Stimulated activated naive CD8-positive, alpha-beta T cell treated with anti-CD3 and anti-CD28 coated beads, Interleukin-15, Interleukin-2, amounts not matched to agents 100 ng/mL and 50 ng/mL, for 24 hours (primary cell): ENCODE data around the gene PLOD2.

Experiments
- H3K27ac Mint-ChIP-seq: one replicate; pipeline ENCODE4 v1.8.0; 2021; ENCODE audit warnings: mild to moderate bottlenecking, mixed read lengths
- H3K27me3 Mint-ChIP-seq: one replicate; pipeline ENCODE4 v1.8.0; 2021; ENCODE audit warnings: mixed read lengths
- H3K36me3 Mint-ChIP-seq: one replicate; pipeline ENCODE4 v1.8.0; 2021; ENCODE audit warnings: low read depth, mixed read lengths
- H3K4me1 Mint-ChIP-seq: one replicate; pipeline ENCODE4 v1.8.0; 2021; ENCODE audit warnings: low read depth, mixed read lengths
- H3K4me3 Mint-ChIP-seq: one replicate; pipeline ENCODE4 v1.8.0; 2021; ENCODE audit warnings: mild to moderate bottlenecking, mixed read lengths
- H3K9me3 Mint-ChIP-seq: one replicate; pipeline ENCODE4 v1.8.0; 2021; ENCODE audit warnings: mixed read lengths

The PLOD2 gene

GRCh38 chr3:146037697-146038096 lies 123.3 kb downstream of the PLOD2 start:
- Mint-ChIP-seq H3K9me3 (no peaks in the 10 kb centered on the region), H3K36me3 (no peaks in the 10 kb centered on the region), H3K27me3 (no peaks in the 10 kb centered on the region), H3K4me3 (no peak overlapping the region), H3K27ac (no peak overlapping the region), H3K4me1 (no peaks in the 10 kb centered on the region)

DNA sequence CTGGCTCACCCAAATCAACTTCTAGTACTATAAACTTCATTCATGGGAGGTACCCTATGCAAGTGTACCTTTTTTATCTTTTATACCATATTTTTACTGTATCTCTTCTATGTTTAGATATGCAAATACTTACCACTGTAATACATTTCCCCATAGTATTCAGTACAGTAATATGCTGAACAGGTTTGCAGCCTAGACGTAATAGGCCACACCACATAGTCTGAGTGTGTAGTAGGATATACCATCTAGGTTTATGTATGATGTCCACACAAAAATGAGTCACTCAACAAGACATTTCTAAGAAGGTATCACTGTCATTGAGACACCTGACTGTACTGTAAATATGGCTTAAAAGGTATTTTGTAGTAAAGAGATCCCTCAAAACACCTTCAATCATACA lies 124.7 kb downstream of the PLOD2 start:
- peaks cover 4% of the 10 kb centered on the region for H3K9me3 Mint-ChIP-seq
- H3K4me3 Mint-ChIP-seq, result no peak overlapping the region
- H3K27ac Mint-ChIP-seq, result no peak overlapping the region
- no peaks in the 10 kb centered on the region for H3K36me3 Mint-ChIP-seq
- H3K27me3 Mint-ChIP-seq, result no peaks in the 10 kb centered on the region
- no peaks in the 10 kb centered on the region for H3K4me1 Mint-ChIP-seq

DNA sequence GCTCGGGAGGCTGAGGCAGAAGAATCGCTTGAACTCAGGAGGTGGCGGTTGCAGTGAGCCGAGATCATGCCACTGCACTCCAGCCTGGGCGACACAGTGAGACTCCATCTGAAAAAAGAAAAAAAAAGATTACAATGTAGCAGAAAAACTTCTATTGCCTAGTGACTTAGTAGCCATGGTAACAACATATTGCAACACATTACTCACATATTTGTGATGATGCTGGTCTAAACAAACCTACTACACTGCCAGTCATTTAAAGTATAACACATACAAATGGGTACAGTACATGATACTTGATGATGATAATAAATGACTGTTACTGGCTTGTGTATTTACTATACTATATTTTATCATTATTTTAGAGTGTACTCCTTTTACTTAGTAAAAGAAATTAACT lies 125.6 kb downstream of the PLOD2 start:
- H3K27ac Mint-ChIP-seq, result no peak overlapping the region
- H3K9me3 Mint-ChIP-seq, result peaks cover 7% of the 10 kb centered on the region
- H3K27me3 Mint-ChIP-seq, result no peaks in the 10 kb centered on the region
- no peak overlapping the region for H3K4me3 Mint-ChIP-seq
- H3K4me1 Mint-ChIP-seq, result no peaks in the 10 kb centered on the region
- H3K36me3 Mint-ChIP-seq, result no peaks in the 10 kb centered on the region

DNA sequence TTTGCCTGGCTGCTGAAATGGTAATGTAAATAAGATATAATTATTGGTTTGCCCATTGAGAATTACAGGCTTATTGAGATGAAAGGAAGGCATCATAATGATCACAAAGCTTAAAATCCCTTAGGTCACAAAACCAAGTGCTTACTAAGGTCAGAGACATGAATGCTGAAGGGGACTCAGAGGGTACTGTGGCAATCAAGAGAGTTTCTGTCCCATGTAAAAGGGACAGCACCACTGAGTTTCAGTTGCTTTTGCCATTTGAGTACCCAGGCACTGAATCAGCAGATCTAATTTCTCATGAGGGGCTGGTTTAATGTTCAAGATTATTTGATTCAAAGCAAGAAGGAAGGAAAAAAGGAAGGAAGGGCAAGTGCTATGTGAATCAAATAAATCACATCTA lies 127.0 kb downstream of the PLOD2 start:
- peaks cover 10% of the 10 kb centered on the region for H3K9me3 Mint-ChIP-seq
- H3K4me1 Mint-ChIP-seq, result no peaks in the 10 kb centered on the region
- no peak overlapping the region for H3K4me3 Mint-ChIP-seq
- no peaks in the 10 kb centered on the region for H3K27me3 Mint-ChIP-seq
- H3K27ac Mint-ChIP-seq, result no peak overlapping the region
- H3K36me3 Mint-ChIP-seq, result no peaks in the 10 kb centered on the region

- H3K9me3 Mint-ChIP-seq, result peaks cover 11% of the 10 kb centered on the region
- no peaks in the 10 kb centered on the region for H3K4me1 Mint-ChIP-seq
- no peak overlapping the region for H3K4me3 Mint-ChIP-seq
- H3K27ac Mint-ChIP-seq, result no peak overlapping the region
- H3K27me3 Mint-ChIP-seq, result no peaks in the 10 kb centered on the region
- H3K36me3 Mint-ChIP-seq, result no peaks in the 10 kb centered on the region
Observed at GRCh38 chr3:146026547-146026946, 134.4 kb downstream of the PLOD2 start.

DNA sequence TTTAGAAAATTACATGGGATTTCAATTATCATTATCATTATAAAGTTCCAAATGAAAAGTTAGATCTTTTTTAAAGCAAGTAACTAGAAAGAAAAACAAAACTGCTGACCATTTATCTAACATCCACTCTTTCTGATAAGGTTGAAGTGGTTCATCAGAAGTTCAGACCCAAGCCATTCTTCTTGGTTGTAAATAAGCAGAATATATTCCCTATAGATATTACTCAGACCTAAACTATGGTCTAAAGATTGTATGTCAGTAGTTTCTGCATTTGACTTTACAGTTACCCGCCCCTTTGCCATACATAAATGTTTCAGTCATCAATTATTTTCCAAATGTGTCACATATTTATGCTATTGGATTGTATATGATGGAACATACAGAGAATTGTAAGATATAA lies 136.7 kb downstream of the PLOD2 start:
- no peak overlapping the region for H3K4me3 Mint-ChIP-seq
- H3K36me3 Mint-ChIP-seq, result no peaks in the 10 kb centered on the region
- no peaks in the 10 kb centered on the region for H3K4me1 Mint-ChIP-seq
- no peaks in the 10 kb centered on the region for H3K27me3 Mint-ChIP-seq
- no peak overlapping the region for H3K27ac Mint-ChIP-seq
- H3K9me3 Mint-ChIP-seq, result peaks cover 5% of the 10 kb centered on the region

DNA sequence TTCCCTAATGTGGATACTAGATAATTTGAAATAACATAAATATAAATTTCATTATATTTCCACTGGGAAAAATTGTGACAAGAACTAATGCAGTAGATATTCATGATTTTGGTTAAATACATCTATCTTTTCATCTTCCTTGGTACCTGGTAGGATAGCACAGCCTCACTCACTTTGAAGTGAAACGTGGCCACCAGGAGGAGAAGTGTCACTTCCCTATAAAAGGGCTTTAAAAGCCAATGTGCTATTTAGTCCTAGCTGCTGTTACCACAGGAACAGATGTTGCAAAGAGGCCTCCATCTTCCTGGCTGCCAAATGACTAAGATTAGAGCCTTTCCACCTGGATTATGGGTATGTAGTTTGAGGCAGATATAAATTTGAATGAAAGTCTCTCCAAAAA lies 140.0 kb downstream of the PLOD2 start:
- H3K4me1 Mint-ChIP-seq, result no peaks in the 10 kb centered on the region
- no peak overlapping the region for H3K4me3 Mint-ChIP-seq
- no peak overlapping the region for H3K27ac Mint-ChIP-seq
- no peaks in the 10 kb centered on the region for H3K27me3 Mint-ChIP-seq
- no peaks in the 10 kb centered on the region for H3K36me3 Mint-ChIP-seq
- peaks cover 11% of the 10 kb centered on the region for H3K9me3 Mint-ChIP-seq

GRCh38 chr3:146019508-146019907 lies 141.5 kb downstream of the PLOD2 start:
- Mint-ChIP-seq H3K4me3 (no peak overlapping the region), H3K9me3 (peaks cover 11% of the 10 kb centered on the region), H3K27ac (no peak overlapping the region), H3K27me3 (no peaks in the 10 kb centered on the region), H3K4me1 (no peaks in the 10 kb centered on the region), H3K36me3 (no peaks in the 10 kb centered on the region)
